ENCODE data around the gene SMIM3.

- peak; percentile 86 for TF ChIP-seq POLR2AphosphoS5 (IDR thresholded peaks at IDR 0.05; ENCODE audit: low read depth, low read length)
- peak; percentile 89; the same call in 1 of the 2 replicates for TF ChIP-seq POLR2A (IDR thresholded peaks at IDR 0.05; ENCODE audit: low read depth, low read length)
- TF ChIP-seq TAF1 (IDR thresholded peaks at IDR 0.05; ENCODE audit: borderline replicate concordance, low read depth, low read length), result peak; percentile 88
These were observed 19.8 kb upstream of the SMIM3 start, which contains the start of gene DCTN4 for GRCh38 chr5:150758531-150759333.

All from GM12892 (cell line).